Smooth muscle cell (in vitro differentiated cells): ENCODE data around the gene GGA2. TPM values are rescaled to one million over a fixed set of nuclear protein-coding genes. Genes with fewer than 3 reads are reported as not detected.
A peak's percentile ranks its signal among the peaks of the same experiment; 100 is the strongest.

Experiments
- DNase-seq: peaks from one replicate; lab custom pipeline; 2025; ENCODE audit not compliant: unreplicated experiment; lab: John Stamatoyannopoulos, UW
- H2AFZ ChIP-seq: fragments of 200-600 bp; sonication (generic); 2 replicates; pipeline ENCODE4 v1.6.0; 2016; ENCODE audit warnings: antibody characterized with exemption, low read depth, mild to moderate bottlenecking
- H3F3A ChIP-seq: fragments of 200-600 bp; sonication (generic); 2 replicates; pipeline ENCODE4 v1.6.0; 2017; ENCODE audit warnings: antibody characterized with exemption, low read depth
- H3K27ac ChIP-seq: fragments of 200-600 bp; sonication (generic); 2 replicates; pipeline ENCODE4 v1.5.1; 2016; ENCODE audit warnings: low read depth, mild to moderate bottlenecking
- H3K27me3 ChIP-seq: fragments of 200-600 bp; sonication (generic); 2 replicates; pipeline ENCODE4 v1.6.1; 2016; ENCODE audit warnings: low read depth, mild to moderate bottlenecking
- H3K36me3 ChIP-seq: fragments of 200-600 bp; sonication (generic); 2 replicates; pipeline ENCODE4 v1.5.1; 2016; ENCODE audit warnings: low read depth
- H3K4me1 ChIP-seq: fragments of 200-600 bp; sonication (generic); 2 replicates; pipeline ENCODE4 v1.5.1; 2016; ENCODE audit warnings: low read depth
- H3K4me2 ChIP-seq: fragments of 200-600 bp; sonication (generic); 2 replicates; pipeline ENCODE4 v1.6.0; 2016; ENCODE audit warnings: mild to moderate bottlenecking
- H3K4me3 ChIP-seq: fragments of 200-600 bp; sonication (generic); 2 replicates; pipeline ENCODE4 v1.5.1; 2016; ENCODE audit warnings: mild to moderate bottlenecking
- H3K79me2 ChIP-seq: fragments of 200-600 bp; sonication (generic); 2 replicates; pipeline ENCODE4 v1.6.0; 2016; ENCODE audit warnings: low read depth, mild to moderate bottlenecking
- H3K9ac ChIP-seq: fragments of 200-600 bp; sonication (generic); 2 replicates; pipeline ENCODE4 v1.6.0; 2016; ENCODE audit warnings: low read depth
- H3K9me3 ChIP-seq: fragments of 200-600 bp; sonication (generic); replicated peaks from 2 replicates; pipeline ENCODE4 v1.5.1; 2016; ENCODE audit warnings: low read depth
- H4K20me1 ChIP-seq: fragments of 200-600 bp; sonication (generic); 2 replicates; pipeline ENCODE4 v1.6.0; 2016; ENCODE audit warnings: low read depth
- WGBS: methylation state at CpG from one replicate; pipeline ENCODE4 v1.1.7; 2016; ENCODE audit warnings: low lambda C conversion rate; 5-methylcytosine and 5-hydroxymethylcytosine counted together
- polyA plus RNA-seq: library from polyadenylated mRNA; unstranded; fragments of >200 nt; fragmentation: Nextera tagmentation; extraction: Ambion mirVana; gene quantifications from 2 replicates; pipeline ENCODE4 v1.2.1, GENCODE V29; 2016
- total RNA-seq: library from RNA; depleted of rRNA; stranded (reverse); fragments of >200 nt; gene quantifications from 2 replicates; pipeline ENCODE4 v1.2.3, GENCODE V29; 2014
- TF ChIP-seq, protein P1 (sequence below): fragments of 200-600 bp; sonication (generic); IDR thresholded peaks from 2 replicates; pipeline ENCODE4 v1.5.1; 2017; ENCODE audit warnings: borderline replicate concordance, mild to moderate bottlenecking, antibody characterized with exemption; ENCODE audit not compliant: insufficient read depth, poor library complexity, severe bottlenecking

The GGA2 gene
- total and polyA plus RNA-seq, 2 experiments from 2014 or later: 32.2 to 42.5 TPM

DNA sequence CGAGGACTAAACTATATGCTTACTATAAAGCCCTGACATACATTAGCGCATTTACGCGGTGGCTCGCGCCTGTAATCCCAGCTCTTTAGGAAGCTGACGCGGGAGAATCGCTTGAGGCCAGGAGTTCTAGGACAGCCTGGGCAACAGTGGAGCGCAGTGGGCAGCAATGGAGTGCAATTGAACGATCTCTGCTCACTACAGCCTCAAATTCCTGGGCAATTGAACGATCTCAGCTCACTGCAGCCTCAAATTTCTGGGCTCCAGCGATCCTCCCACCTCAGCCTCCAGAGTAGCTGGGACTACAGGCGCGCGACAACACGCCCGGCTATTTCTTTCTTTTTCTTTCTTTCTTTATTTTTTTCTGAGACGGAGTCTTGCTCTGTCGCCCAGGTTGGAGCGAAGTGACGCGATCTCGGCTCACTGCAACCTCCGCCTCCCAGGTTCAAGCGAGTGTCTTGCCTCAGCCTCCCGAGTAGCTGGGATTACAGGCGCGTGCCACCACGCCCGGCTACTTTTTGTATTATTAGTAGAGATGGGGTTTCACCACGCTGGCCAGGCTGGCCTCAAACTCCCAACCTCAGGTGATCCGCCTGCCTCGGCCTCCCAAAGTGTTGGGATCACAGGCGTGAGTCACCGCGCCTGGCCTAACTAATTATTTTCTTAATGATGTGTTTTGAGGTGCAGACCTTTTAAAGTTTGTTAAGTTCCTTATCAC is 56.8 kb downstream of the GGA2 start:
- Histone ChIP-seq H3K27me3 (no peaks in the 10 kb centered on the region), H4K20me1 (peaks cover 15% of the 10 kb centered on the region), H3K4me1 (peaks cover 12% of the 10 kb centered on the region), H3K4me3 (peak overlapping the region; percentile 77), H3F3A (no peaks in the 10 kb centered on the region), H3K9ac (peak overlapping the region; percentile 79), H3K79me2 (peaks cover 40% of the 10 kb centered on the region), H3K27ac (peak overlapping the region; percentile 56), H3K36me3 (no peaks in the 10 kb centered on the region), H2AFZ (peak overlapping the region; percentile 92), H3K9me3 (no peaks in the 10 kb centered on the region), H3K4me2 (peak overlapping the region; percentile 93)
- TF ChIP-seq, protein P1, sequence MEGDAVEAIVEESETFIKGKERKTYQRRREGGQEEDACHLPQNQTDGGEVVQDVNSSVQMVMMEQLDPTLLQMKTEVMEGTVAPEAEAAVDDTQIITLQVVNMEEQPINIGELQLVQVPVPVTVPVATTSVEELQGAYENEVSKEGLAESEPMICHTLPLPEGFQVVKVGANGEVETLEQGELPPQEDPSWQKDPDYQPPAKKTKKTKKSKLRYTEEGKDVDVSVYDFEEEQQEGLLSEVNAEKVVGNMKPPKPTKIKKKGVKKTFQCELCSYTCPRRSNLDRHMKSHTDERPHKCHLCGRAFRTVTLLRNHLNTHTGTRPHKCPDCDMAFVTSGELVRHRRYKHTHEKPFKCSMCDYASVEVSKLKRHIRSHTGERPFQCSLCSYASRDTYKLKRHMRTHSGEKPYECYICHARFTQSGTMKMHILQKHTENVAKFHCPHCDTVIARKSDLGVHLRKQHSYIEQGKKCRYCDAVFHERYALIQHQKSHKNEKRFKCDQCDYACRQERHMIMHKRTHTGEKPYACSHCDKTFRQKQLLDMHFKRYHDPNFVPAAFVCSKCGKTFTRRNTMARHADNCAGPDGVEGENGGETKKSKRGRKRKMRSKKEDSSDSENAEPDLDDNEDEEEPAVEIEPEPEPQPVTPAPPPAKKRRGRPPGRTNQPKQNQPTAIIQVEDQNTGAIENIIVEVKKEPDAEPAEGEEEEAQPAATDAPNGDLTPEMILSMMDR: no peak
- no peak for DNase-seq
- WGBS: 63% methylated on average over 37 of the region's 37 CpGs

DNA sequence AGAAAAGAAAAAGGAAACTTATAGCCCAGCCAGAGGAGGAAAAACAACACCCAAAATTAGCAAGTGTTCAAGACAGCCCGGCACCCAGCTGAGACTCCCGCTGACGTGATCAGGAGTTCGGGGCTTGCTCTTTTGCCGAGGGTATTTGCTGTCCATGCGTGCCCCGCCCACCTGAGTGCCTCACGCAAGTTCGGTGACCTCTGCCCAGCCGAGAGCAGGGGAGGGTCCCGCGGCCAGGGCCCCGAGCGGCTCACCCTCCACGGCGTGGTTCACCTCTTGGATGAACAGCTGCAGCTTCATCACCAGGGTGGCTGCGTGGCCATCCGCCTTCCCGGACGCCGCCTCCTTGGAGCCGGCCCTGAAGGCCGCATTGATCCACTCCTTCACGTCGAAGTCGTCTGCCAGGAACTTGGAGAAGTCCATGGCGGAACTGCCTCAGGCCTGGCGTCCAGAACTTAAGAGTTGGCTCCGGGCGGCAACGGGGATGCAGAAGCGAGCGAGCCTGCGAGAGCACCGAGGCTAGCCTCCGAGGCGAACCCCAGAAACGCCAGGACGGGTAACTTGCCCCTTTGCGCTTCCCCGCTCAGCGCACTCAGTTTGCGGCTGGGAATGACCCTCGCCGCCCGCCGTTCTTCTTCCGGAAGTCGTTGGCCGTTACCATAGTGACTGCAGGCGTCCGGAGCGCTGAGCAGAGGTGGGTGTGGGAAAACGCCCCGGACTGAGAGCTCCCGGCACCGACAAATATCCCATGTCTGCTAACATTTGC is 57.5 kb downstream of the GGA2 start, which contains the start of gene COG7:
Gene COG7, minus strand, starts transcription at position 618 of the 766 bp plus-strand sequence. Its CDS starts 195 bp downstream, at position 423.
- H2AFZ ChIP-seq: peak within 1 kb of the TSS; percentile 92
- H3K4me1 ChIP-seq: peaks cover 12% of the 10 kb centered on the region
- H4K20me1 ChIP-seq: peaks cover 22% of the 10 kb centered on the region
- peaks cover 45% of the 10 kb centered on the region for H3K79me2 ChIP-seq
- TF ChIP-seq, protein P1: no peak
- peak within 1 kb of the TSS; percentile 79 for H3K9ac ChIP-seq
- H3K4me3 ChIP-seq: peak within 1 kb of the TSS; percentile 77
- peak within 1 kb of the TSS; percentile 93 for H3K4me2 ChIP-seq
- H3K27ac ChIP-seq: peak within 1 kb of the TSS; percentile 56
- DNase-seq: peak; percentile 57
- H3K9me3 ChIP-seq: no peaks in the 10 kb centered on the region
- H3K27me3 ChIP-seq: no peaks in the 10 kb centered on the region
- no peaks in the 10 kb centered on the region for H3K36me3 ChIP-seq
- H3F3A ChIP-seq: no peaks in the 10 kb centered on the region
- under 1% methylated on average over 57 of the region's 57 CpGs for WGBS

DNA sequence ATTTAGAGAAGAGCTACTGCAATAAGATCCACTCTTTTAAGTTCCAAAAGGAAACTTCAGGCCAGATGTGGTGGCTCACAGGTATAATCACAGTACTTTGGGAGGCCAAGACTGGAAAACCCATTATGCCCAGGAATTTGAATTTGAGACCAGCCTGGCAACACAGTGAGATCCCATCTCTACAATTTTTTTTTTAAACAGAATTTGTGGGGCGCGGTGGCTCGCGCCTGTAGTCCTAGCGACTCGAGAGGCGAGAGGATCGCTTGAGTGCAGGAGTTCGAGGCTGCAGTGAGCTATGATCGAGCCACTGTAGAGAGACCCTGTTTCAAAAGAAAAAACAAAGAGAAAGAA is 58.1 kb downstream of the GGA2 start:
- Histone ChIP-seq H3K79me2 (peaks cover 48% of the 10 kb centered on the region), H3K4me2 (peak overlapping the region; percentile 93), H4K20me1 (peaks cover 27% of the 10 kb centered on the region), H2AFZ (peak overlapping the region; percentile 92), H3K27ac (peak overlapping the region; percentile 56), H3K9me3 (no peaks in the 10 kb centered on the region), H3K36me3 (no peaks in the 10 kb centered on the region), H3F3A (no peaks in the 10 kb centered on the region), H3K4me1 (peaks cover 12% of the 10 kb centered on the region), H3K9ac (peak overlapping the region; percentile 79), H3K4me3 (peak overlapping the region; percentile 77), H3K27me3 (no peaks in the 10 kb centered on the region)
- DNase-seq: no peak
- 4% methylated on average over 10 of the region's 10 CpGs for WGBS
- TF ChIP-seq, protein P1: no peak
